ENCODE results near the gene KCTD20. TPM values are rescaled to one million over a fixed set of nuclear protein-coding genes. Genes with fewer than 3 reads are reported as not detected.

KCTD20 gene
- total RNA-seq, 1 donor from 2014 or later: 48.1 TPM

DNA sequence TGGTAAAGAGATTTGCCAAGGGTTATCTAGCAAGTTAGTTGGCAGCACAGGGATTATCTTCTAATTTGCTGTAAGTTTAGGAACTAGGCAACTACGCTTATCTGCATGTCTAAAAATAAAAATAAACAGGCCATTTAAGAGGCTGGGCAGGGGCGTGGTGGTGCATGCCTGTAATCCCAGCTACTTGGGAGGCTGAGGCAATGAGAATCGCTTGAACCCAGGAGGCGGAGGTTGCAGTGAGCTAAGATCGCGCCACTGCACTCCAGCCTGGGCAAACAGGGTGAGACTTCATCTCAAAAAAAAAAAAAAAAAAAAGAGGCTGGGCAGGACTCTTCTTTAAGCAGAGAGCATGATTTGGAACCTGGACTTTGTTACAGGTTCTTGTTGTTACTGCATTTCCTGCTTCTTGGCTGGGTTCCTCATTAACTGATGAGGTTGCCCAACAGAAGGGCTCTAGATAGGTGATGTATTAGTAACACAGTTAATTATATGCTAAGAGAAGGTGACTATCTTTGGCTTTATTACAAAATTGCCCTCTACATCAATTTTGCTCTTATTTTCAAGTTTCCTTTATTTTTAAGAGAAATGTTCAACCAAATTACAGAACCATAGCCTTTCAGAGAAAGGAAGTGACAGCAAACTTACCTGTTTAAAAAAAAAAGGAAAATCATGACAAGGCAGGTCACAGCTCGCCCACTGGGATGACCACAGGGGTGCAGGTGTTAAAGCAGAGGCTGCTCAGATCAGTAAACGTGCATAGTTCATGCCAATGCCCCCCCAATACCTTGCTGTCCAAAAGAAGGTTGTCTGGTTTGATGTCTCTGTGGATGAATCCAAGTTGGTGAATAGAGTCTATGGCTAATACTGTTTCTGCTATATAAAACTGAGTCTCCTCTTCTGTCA is 72.0 kb downstream of the KCTD20 start:
- intact Hi-C loops (cut with micrococcal nuclease): no loop called here
- H3K9me3 Mint-ChIP-seq: no peaks in the 10 kb centered on the region
- no peak for ATAC-seq (ENCODE audit: low read depth)
- no peaks in the 10 kb centered on the region for H3K27me3 Mint-ChIP-seq
- peaks cover 74% of the 10 kb centered on the region for H3K36me3 Mint-ChIP-seq (ENCODE audit: low read depth)
- H3K4me3 Mint-ChIP-seq: no peak overlapping the region
- TF ChIP-seq, protein P1, sequence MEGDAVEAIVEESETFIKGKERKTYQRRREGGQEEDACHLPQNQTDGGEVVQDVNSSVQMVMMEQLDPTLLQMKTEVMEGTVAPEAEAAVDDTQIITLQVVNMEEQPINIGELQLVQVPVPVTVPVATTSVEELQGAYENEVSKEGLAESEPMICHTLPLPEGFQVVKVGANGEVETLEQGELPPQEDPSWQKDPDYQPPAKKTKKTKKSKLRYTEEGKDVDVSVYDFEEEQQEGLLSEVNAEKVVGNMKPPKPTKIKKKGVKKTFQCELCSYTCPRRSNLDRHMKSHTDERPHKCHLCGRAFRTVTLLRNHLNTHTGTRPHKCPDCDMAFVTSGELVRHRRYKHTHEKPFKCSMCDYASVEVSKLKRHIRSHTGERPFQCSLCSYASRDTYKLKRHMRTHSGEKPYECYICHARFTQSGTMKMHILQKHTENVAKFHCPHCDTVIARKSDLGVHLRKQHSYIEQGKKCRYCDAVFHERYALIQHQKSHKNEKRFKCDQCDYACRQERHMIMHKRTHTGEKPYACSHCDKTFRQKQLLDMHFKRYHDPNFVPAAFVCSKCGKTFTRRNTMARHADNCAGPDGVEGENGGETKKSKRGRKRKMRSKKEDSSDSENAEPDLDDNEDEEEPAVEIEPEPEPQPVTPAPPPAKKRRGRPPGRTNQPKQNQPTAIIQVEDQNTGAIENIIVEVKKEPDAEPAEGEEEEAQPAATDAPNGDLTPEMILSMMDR (IDR thresholded peaks at IDR 0.05): no peak
- DNase-seq: no peak
- no peaks in the 10 kb centered on the region for H3K4me1 Mint-ChIP-seq
- ChIA-PET POLR2A (no interaction called here), CTCF (no interaction called here)
- H3K27ac Mint-ChIP-seq: no peak overlapping the region

DNA sequence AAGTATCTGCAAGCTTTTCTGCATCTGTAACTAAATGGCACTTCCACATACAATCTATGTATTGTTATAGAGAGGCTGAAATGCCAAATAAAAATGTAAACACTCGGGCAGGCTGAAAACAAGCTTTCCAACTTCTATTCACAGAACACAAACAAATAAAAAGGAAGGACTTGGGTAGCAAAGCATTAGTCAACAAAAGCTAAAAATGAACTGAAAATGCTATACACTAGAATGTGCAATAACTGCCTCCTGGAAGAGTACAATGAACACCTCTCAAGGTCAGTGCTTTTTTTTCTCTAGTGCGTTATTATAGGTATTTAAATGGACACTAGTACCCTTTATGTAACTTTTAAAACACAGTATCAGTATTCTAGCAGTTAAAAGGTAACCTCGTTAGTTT is 73.0 kb downstream of the KCTD20 start:
- no peak for ATAC-seq (ENCODE audit: low read depth)
- CTCF ChIA-PET: no interaction called here
- H3K36me3 Mint-ChIP-seq (ENCODE audit: low read depth): peaks cover 74% of the 10 kb centered on the region
- H3K27ac Mint-ChIP-seq: no peak overlapping the region
- no peaks in the 10 kb centered on the region for H3K27me3 Mint-ChIP-seq
- no peak for DNase-seq
- no peaks in the 10 kb centered on the region for H3K9me3 Mint-ChIP-seq
- intact Hi-C loops (cut with micrococcal nuclease): no loop called here
- H3K4me1 Mint-ChIP-seq: no peaks in the 10 kb centered on the region
- TF ChIP-seq, protein P1 (IDR thresholded peaks at IDR 0.05): no peak
- H3K4me3 Mint-ChIP-seq: no peak overlapping the region
- POLR2A ChIA-PET: interaction anchor here (1.1 kb wide), 1 partner anchor 93 kb away, joined by 4 read pairs; no protein-coding TSS in a partner anchor

DNA sequence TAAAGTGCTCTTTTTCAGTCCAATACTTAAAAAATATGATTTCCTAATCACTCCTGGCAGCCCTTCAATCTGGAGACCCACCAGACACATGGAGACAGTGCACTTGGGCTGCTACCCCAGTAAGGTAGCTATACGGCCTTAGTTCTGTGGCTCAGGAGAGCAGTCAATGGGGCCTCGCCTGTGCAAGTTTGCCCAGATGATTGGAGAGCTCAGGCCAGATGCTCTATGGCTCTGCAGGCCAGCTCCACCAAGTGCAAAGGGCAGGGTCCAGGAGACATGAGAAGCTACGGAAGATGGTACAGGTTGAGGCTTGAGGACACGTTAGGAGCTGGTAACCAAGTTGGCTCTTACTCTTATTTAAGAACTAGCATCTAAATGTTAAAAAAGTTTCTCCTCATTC is 73.8 kb downstream of the KCTD20 start:
- ATAC-seq (ENCODE audit: low read depth) (no peak), DNase-seq (no peak)
- H3K27me3 Mint-ChIP-seq: no peaks in the 10 kb centered on the region
- H3K4me3 Mint-ChIP-seq: no peak overlapping the region
- H3K4me1 Mint-ChIP-seq: no peaks in the 10 kb centered on the region
- no peak overlapping the region for H3K27ac Mint-ChIP-seq
- no peaks in the 10 kb centered on the region for H3K9me3 Mint-ChIP-seq
- POLR2A ChIA-PET: interaction anchor here (1.1 kb wide), 1 partner anchor 93 kb away, joined by 4 read pairs; no protein-coding TSS in a partner anchor
- intact Hi-C loops (cut with micrococcal nuclease): no loop called here
- CTCF ChIA-PET: no interaction called here
- TF ChIP-seq, protein P1 (IDR thresholded peaks at IDR 0.05): no peak
- H3K36me3 Mint-ChIP-seq (ENCODE audit: low read depth): peaks cover 72% of the 10 kb centered on the region

DNA sequence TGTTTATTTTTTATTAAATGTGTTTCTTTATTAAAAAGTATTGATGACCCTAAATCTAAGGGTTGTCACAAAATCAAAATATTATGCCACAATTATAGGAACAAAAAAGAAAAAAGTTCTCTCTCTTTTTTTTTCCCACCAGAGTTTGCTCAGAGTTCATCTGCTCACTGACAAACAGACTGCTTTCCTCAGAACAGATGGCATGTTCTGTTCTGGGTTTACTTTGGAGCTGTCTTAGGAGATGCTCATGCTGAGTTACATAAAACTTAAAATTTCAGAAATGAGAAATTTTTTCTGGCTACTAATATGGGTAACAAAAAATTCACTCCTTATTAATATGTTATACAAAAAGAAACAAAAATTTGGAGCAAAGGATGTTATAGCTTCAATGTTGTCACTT is 74.2 kb downstream of the KCTD20 start:
- CTCF ChIA-PET: no interaction called here
- no peaks in the 10 kb centered on the region for H3K27me3 Mint-ChIP-seq
- no peak for DNase-seq
- H3K4me3 Mint-ChIP-seq: no peak overlapping the region
- intact Hi-C loops (cut with micrococcal nuclease): no loop called here
- ATAC-seq (ENCODE audit: low read depth): no peak
- no peaks in the 10 kb centered on the region for H3K4me1 Mint-ChIP-seq
- POLR2A ChIA-PET: interaction anchor here (1.1 kb wide), 1 partner anchor 94 kb away, joined by 4 read pairs; no protein-coding TSS in a partner anchor
- peaks cover 72% of the 10 kb centered on the region for H3K36me3 Mint-ChIP-seq (ENCODE audit: low read depth)
- TF ChIP-seq, protein P1 (IDR thresholded peaks at IDR 0.05): no peak
- no peaks in the 10 kb centered on the region for H3K9me3 Mint-ChIP-seq
- no peak overlapping the region for H3K27ac Mint-ChIP-seq

DNA sequence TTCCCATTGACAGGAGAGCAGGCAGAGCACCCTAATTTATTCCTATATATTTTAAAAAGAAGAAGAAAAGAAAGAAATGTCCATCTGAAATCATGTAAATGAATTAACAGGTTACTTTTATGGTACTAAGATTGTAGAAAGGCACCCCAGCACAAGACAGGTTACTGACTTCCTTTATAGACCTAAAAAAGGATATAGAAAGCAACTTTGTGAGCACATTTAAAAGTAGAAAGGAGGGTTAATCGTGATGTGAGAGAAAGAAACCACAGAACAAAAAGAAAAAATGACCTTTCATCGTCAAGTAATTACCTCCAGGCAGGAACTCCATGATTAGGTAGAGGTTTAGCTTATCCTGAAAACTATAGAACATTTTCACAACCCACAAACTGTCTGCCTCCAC is 74.6 kb downstream of the KCTD20 start:
- POLR2A ChIA-PET: no interaction called here
- no peak overlapping the region for H3K27ac Mint-ChIP-seq
- intact Hi-C loops (cut with micrococcal nuclease): no loop called here
- peaks cover 73% of the 10 kb centered on the region for H3K36me3 Mint-ChIP-seq (ENCODE audit: low read depth)
- DNase-seq (no peak), ATAC-seq (ENCODE audit: low read depth) (no peak)
- CTCF ChIA-PET: no interaction called here
- TF ChIP-seq, protein P1 (IDR thresholded peaks at IDR 0.05): no peak
- no peaks in the 10 kb centered on the region for H3K27me3 Mint-ChIP-seq
- no peaks in the 10 kb centered on the region for H3K9me3 Mint-ChIP-seq
- no peak overlapping the region for H3K4me3 Mint-ChIP-seq
- no peaks in the 10 kb centered on the region for H3K4me1 Mint-ChIP-seq

Data from activated B cell treated with CpG ODN at 0.5 μM for 24 hours (primary cell).